Suprapubic skin (tissue), 4 donors: ENCODE results near the gene SORL1-AS1.

Source experiments
- DNase-seq, 2 donors: peaks; one replicate each; pipeline ENCODE4 v3.0.0-alpha.2; 2019; ENCODE audit warnings: low spot score in 2 of 2
- H3K27ac ChIP-seq: fragments of 200-600 bp; sonication (generic); one replicate; pipeline ENCODE4 v1.5.1; 2019
- H3K27me3 ChIP-seq: fragments of 200-600 bp; sonication (generic); one replicate; pipeline ENCODE4 v1.5.1; 2019
- H3K36me3 ChIP-seq: fragments of 200-600 bp; sonication (generic); one replicate; pipeline ENCODE4 v1.5.1; 2019
- H3K4me1 ChIP-seq: fragments of 200-600 bp; sonication (generic); one replicate; pipeline ENCODE4 v1.5.1; 2019
- H3K4me3 ChIP-seq: fragments of 200-600 bp; sonication (generic); one replicate; pipeline ENCODE4 v1.5.1; 2019; ENCODE audit warnings: mild to moderate bottlenecking
- H3K9me3 ChIP-seq: fragments of 200-600 bp; sonication (generic); one replicate; pipeline ENCODE4 v1.5.1; 2019
- CTCF ChIP-seq, 2 donors: fragments of 200-600 bp in 1 of 2; fragments of 450-650 bp in 1 of 2; sonication (generic) in 1 of 2; IDR thresholded peaks; one replicate each; pipeline ENCODE4 v1.5.1; 2016 to 2019; ENCODE audit warnings: antibody characterized with exemption in 2 of 2, mild to moderate bottlenecking in 1 of 2, moderate library complexity in 1 of 2
- EP300 ChIP-seq: sonication (generic); formaldehyde crosslinking; IDR thresholded peaks from one replicate; pipeline ENCODE4 v1.6.1; 2017; ENCODE audit warnings: antibody characterized with exemption
- POLR2A ChIP-seq, 2 donors: fragments of 450-650 bp; IDR thresholded peaks; one replicate each; pipeline ENCODE4 v1.6.1; 2017; ENCODE audit warnings: antibody characterized with exemption in 2 of 2, mild to moderate bottlenecking in 2 of 2, moderate library complexity in 2 of 2
- POLR2AphosphoS5 ChIP-seq, 3 donors: sonication (generic); formaldehyde crosslinking; IDR thresholded peaks; one replicate each; pipeline ENCODE4 v1.6.1; 2017; ENCODE audit warnings: antibody characterized with exemption in 3 of 3
- WGBS: methylation state at CpG from one replicate; pipeline ENCODE4 v1.1.5; 2018; 5-methylcytosine and 5-hydroxymethylcytosine counted together

SORL1-AS1 gene

DNA sequence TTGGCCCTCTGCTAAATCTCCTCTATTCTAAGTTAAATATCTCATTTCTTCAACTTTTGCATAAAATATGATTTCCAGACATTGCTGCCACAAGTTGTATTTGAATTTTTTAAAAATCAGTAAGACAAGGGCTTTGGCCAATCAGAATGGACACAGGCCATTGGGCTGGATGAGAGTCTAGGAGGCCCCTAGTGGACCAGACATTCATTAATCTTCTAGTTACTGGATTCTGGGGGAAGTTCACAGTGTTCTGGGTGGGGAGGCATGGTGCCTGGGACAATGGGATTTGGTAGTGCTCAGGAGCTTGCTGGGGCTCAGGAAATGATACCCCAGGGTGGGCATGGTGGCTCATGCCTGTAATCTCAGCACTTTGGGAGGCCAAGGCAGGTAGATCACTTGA lies 13.0 kb downstream of the SORL1-AS1 start:
- no peak for TF ChIP-seq POLR2AphosphoS5 (IDR thresholded peaks at IDR 0.05)
- no peak for TF ChIP-seq CTCF (IDR thresholded peaks at IDR 0.05)
- TF ChIP-seq POLR2A (IDR thresholded peaks at IDR 0.05): no peak
- TF ChIP-seq EP300: no peak
- DNase-seq: no peak
- Histone ChIP-seq H3K4me3 (no peak overlapping the region), H3K27ac (no peak overlapping the region), H3K4me1 (peaks cover 11% of the 10 kb centered on the region), H3K36me3 (no peaks in the 10 kb centered on the region), H3K27me3 (no peaks in the 10 kb centered on the region), H3K9me3 (no peaks in the 10 kb centered on the region)

DNA sequence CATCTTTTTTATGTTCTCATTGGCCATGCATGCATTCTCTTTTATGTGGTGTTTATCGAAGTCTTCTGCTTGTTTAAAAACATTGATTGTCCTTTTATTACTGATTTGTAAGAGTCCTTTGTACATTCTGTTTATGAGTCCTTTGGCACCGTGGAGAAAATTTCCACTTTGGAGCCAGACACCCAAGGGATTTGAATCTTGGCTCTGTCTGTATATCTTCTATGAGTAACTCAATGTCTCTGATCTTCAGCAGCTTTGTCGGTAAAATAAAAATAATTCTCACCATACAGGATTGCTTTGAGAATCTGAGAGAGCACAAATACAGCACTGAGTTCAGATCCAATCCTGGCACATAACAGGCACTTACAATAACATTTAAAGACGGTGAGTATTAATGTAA lies 13.4 kb downstream of the SORL1-AS1 start:
- no peak overlapping the region for H3K4me3 ChIP-seq
- no peaks in the 10 kb centered on the region for H3K9me3 ChIP-seq
- peaks cover 11% of the 10 kb centered on the region for H3K4me1 ChIP-seq
- TF ChIP-seq POLR2AphosphoS5 (IDR thresholded peaks at IDR 0.05): no peak
- 53% methylated on average over 4 of the region's 4 CpGs for WGBS
- no peaks in the 10 kb centered on the region for H3K27me3 ChIP-seq
- no peak overlapping the region for H3K27ac ChIP-seq
- no peak for DNase-seq
- no peaks in the 10 kb centered on the region for H3K36me3 ChIP-seq

- TF ChIP-seq EP300 (no peak), POLR2AphosphoS5 (IDR thresholded peaks at IDR 0.05) (no peak), CTCF (IDR thresholded peaks at IDR 0.05) (no peak), POLR2A (IDR thresholded peaks at IDR 0.05) (no peak)
- Histone ChIP-seq H3K9me3 (no peaks in the 10 kb centered on the region), H3K4me1 (peaks cover 11% of the 10 kb centered on the region), H3K36me3 (no peaks in the 10 kb centered on the region), H3K27ac (no peak overlapping the region), H3K4me3 (no peak overlapping the region), H3K27me3 (no peaks in the 10 kb centered on the region)
- no peak for DNase-seq
- WGBS: 82% methylated on average over 4 of the region's 4 CpGs
Observed at GRCh38 chr11:121437686-121438078, 15.1 kb downstream of the SORL1-AS1 start.

DNA sequence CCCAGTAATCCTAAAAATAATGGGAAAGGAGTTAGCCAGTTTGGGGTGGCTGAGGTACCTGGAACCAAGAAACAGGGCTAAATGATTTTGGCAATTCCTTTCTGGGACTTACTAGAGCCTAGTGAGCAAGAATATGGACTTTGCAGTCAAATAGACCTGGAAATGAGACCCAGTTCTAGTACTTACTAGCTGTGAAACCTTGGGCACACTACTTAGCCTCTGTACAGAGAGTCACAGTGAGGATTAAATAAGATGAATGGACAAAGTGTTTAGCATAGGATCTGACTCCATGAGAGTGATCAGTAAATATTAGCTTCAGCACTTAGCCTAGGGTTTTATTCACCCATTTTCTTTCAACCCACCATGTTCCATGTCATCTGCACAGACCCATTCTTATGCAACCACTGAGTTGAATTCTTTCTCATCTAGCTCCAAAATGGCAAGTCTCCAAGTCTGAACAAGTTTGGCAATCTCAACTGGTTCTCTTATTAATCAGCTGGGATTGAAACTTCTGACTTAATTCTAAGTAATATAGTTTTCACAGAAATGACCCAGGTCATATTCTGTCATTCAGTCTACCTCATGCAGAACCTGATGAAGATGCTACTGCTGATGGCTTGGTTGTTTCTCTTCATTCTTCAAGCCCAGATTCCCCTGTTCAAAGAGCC lies 15.6 kb downstream of the SORL1-AS1 start:
- no peaks in the 10 kb centered on the region for H3K36me3 ChIP-seq
- no peaks in the 10 kb centered on the region for H3K27me3 ChIP-seq
- no peaks in the 10 kb centered on the region for H3K9me3 ChIP-seq
- H3K27ac ChIP-seq: no peak overlapping the region
- H3K4me1 ChIP-seq: peaks cover 11% of the 10 kb centered on the region
- no peak for DNase-seq
- no peak overlapping the region for H3K4me3 ChIP-seq
- no peak for TF ChIP-seq POLR2A (IDR thresholded peaks at IDR 0.05)
- TF ChIP-seq EP300: no peak
- TF ChIP-seq CTCF (IDR thresholded peaks at IDR 0.05): no peak
- TF ChIP-seq POLR2AphosphoS5 (IDR thresholded peaks at IDR 0.05): no peak

DNA sequence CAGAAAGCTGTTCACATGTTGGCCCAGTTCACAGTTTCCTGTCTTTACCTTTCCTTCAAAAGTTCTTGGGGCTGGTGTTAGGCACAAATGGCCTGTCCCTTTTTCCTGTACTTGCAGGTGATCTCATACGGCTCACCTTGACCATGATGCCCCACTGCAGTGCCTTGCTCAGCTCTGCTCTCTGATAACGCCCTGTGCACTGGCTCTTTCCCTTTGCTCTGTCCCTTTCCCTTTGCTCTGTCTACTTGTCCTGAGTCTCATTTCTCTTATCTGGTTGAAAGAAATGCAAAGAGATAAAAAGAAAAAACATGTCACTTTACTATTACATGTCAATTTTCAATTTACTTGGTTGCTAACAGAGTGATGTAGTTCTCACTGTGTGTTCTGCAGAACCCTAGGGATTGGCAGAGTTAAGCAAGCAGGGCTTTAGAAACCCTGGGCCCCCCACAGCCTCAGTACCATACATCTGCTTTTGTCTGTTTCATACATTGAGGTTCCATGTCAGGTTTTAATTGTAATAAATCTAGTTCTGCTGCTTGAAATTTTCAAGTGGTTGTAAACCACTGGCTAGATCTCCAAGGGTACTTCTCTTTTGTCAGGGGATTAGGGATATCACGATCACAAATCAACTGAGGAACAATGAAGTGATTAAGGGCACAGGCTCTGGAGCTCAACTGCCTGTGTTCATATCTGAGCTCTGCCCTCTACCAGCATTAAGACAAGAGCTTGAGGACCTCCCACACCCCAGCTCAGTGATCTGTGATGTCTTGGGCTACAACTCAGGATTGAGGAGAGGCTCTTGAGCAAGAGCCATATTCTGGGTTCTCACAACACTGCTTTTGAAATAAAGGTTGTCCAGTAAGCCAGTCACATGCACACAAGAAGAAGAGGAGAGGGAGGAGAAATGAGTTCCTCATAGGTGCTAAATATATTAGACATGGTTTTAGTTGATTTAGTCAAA lies 16.9 kb downstream of the SORL1-AS1 start:
- Histone ChIP-seq H3K36me3 (no peaks in the 10 kb centered on the region), H3K4me3 (no peak overlapping the region), H3K27ac (no peak overlapping the region), H3K9me3 (no peaks in the 10 kb centered on the region), H3K27me3 (no peaks in the 10 kb centered on the region), H3K4me1 (peaks cover 11% of the 10 kb centered on the region)
- 85% methylated on average over 3 of the region's 3 CpGs for WGBS
- TF ChIP-seq EP300 (no peak), CTCF (IDR thresholded peaks at IDR 0.05) (no peak), POLR2A (IDR thresholded peaks at IDR 0.05) (no peak), POLR2AphosphoS5 (IDR thresholded peaks at IDR 0.05) (no peak)
- no peak for DNase-seq
